Measurements from ENCODE around the gene RAB1B. TPM values are rescaled to one million over a fixed set of nuclear protein-coding genes. Genes with fewer than 3 reads are reported as not detected.

Gene RAB1B
- total RNA-seq, 1 experiment from 2014 or later = 148 TPM

- no peak for TF ChIP-seq POLR2A (IDR thresholded peaks at IDR 0.05; ENCODE audit: borderline replicate concordance, extremely low read depth, insufficient read depth, insufficient read length)
These were observed 26.2 kb upstream of the RAB1B start (continued) for GRCh38 chr11:66242095-66242765.

- H3K27ac ChIP-seq (ENCODE audit: low read depth, low read length) = no peak overlapping the region
- ATAC-seq = no peak
- no peaks in the 10 kb centered on the region for H3K27me3 ChIP-seq (ENCODE audit: insufficient read depth, low read length)
- H3K9me2 ChIP-seq (ENCODE audit: insufficient read depth) = no peaks in the 10 kb centered on the region
- no peaks in the 10 kb centered on the region for H3K79me2 ChIP-seq (ENCODE audit: insufficient read depth, low read length)
- H3K4me3 ChIP-seq (replicated peaks in 1 of 2; ENCODE audit: low read depth in 1 of 2, low read length in 2 of 2) = no peak overlapping the region
- no peak overlapping the region for H3K9ac ChIP-seq (ENCODE audit: low read length)
- RAD21 ChIA-PET (ENCODE audit: low non-redundant PET in 1 of 2, low total read pairs in 2 of 2, uncharacterized antibody in 2 of 2, unreplicated experiment in 2 of 2) = no interaction called here
- H3K4me2 ChIP-seq (ENCODE audit: low read length) = no peak overlapping the region
- H3K9me3 ChIP-seq (ENCODE audit: control insufficient read depth in 1 of 2, insufficient read depth in 1 of 2, low read depth in 1 of 2, low read length in 2 of 2) = no peaks in the 10 kb centered on the region
- TSS peak; percentile 43 for BruUV-seq (replicated peaks)
- H3K4me1 ChIP-seq (ENCODE audit: control insufficient read depth in 1 of 2, insufficient read depth in 2 of 2, low read length in 2 of 2) = no peaks in the 10 kb centered on the region
- CTCF ChIA-PET = no interaction called here
- H3K36me3 ChIP-seq (ENCODE audit: control insufficient read depth in 1 of 2, insufficient read depth in 2 of 2, low read length in 2 of 2) = 0 out of 4 replicates have a peak, but pooled peaks cover 0 to 4% of the 10 kb centered on the region in 2 experiments
- no peaks in the 10 kb centered on the region for H4K20me1 ChIP-seq (ENCODE audit: insufficient read depth)
- no peak overlapping the region for H2AFZ ChIP-seq (ENCODE audit: low read depth, low read length, poor library complexity, severe bottlenecking)
- intact Hi-C loops (cut with micrococcal nuclease) = no loop called here
- DNase-seq (ENCODE audit: low read depth, low spot score) = no peak
- POLR2A ChIA-PET = no interaction called here
- TF ChIP-seq EZH2phosphoT487 (IDR thresholded peaks at IDR 0.05; ENCODE audit: borderline replicate concordance) = no peak
- no peak for TF ChIP-seq CBX3 (IDR thresholded peaks at IDR 0.05; ENCODE audit: low read depth)
- TF ChIP-seq ELF1 (IDR thresholded peaks at IDR 0.05; ENCODE audit: borderline replicate concordance, low read depth) = no peak
- TF ChIP-seq MAX (IDR thresholded peaks at IDR 0.05) = no peak
- no peak for TF ChIP-seq YY1 (IDR thresholded peaks at IDR 0.05; ENCODE audit: extremely low read depth, insufficient replicate concordance, low read depth, low read length)
- TF ChIP-seq SIN3A (IDR thresholded peaks at IDR 0.05; ENCODE audit: low read depth) = no peak
- TF ChIP-seq SRF (IDR thresholded peaks at IDR 0.05; ENCODE audit: low read depth) = no peak
- no peak for TF ChIP-seq EZH2 (IDR thresholded peaks at IDR 0.05)
- TF ChIP-seq REST (IDR thresholded peaks at IDR 0.05; ENCODE audit: low read depth) = no peak
- TF ChIP-seq ZFX (IDR thresholded peaks at IDR 0.05) = no peak
- no peak for TF ChIP-seq ATF3 (IDR thresholded peaks at IDR 0.05)
- TF ChIP-seq ZBTB33 (IDR thresholded peaks at IDR 0.05; ENCODE audit: extremely low read depth, insufficient replicate concordance, low read length) = no peak
- no peak for TF ChIP-seq CTCF (IDR thresholded peaks at IDR 0.05 in 2 of 3, conservative IDR thresholded peaks at IDR 0.05 in 1 of 3; ENCODE audit: borderline replicate concordance in 1 of 3, insufficient read depth in 1 of 3, low read depth in 2 of 3, low read length in 2 of 3)
- TF ChIP-seq RAD21 (IDR thresholded peaks at IDR 0.05; ENCODE audit: low read depth) = no peak
- no peak for TF ChIP-seq JUND (IDR thresholded peaks at IDR 0.05)
- TF ChIP-seq CEBPB (IDR thresholded peaks at IDR 0.05; ENCODE audit: low read depth) = no peak
These were observed 24.5 kb upstream of the RAB1B start for GRCh38 chr11:66243782-66244535.
